Measurements from ENCODE around the gene POLN.
"Not testable (repeated sequence)": the region's sequence is repeated elsewhere in the genome, so short reads cannot be mapped to it uniquely, and the experiment has no call there.

Gene POLN

DNA sequence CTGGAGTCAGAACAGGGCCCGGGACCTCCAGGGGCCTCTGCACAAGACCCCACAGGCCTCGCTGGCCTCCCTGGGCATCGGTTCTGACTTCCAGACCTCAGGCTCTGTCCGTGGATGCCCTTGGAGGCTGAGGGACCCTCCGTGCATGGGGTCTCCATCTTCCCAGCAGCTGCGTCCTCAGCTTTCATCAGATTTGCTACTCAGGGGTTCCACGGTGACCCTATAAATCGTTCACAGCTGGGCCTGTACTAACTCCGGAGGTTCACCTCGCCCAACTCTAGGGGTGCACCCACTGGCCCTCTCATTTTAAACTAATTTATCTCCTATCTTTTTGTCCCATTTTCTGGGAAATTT lies 33.1 kb upstream of the POLN start:
- not testable (repeated sequence) for DNase-seq

- no peak for DNase-seq
Measured at GRCh38 chr4:2274320-2275043, 32.6 kb upstream of the POLN start.

DNA sequence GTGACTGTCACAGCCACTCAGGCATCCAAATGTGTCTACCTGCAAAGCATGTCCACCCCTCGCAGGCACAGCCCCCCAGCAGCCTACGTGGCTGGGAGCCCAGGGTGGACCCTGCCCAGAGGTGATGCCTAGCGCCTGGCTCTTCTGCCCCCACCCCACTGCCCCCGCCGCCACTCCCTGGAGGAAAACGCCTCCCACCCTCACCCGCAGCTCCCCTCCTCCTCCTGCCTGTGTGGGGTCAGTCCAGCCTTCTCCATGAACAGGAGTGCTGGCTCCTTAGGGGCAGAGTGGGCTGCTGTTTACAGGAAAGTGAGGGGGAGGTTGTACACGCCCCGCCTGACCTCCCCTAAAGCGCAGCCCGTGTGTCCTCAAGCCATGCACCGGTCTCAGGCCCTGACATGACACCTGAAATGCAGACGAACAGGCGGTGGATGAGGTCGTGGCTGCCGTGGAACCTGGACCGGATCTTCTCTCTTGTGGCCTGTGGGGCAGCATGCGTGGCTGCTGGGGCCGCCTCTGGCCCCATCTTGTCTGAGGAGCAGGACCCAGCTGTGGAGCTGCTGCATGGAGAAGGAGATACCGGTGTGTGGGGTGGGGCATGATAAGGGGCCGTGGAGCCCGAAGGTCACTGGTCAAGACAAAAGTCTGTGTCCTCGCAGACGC lies 31.9 kb upstream of the POLN start:
- no peak for DNase-seq

DNA sequence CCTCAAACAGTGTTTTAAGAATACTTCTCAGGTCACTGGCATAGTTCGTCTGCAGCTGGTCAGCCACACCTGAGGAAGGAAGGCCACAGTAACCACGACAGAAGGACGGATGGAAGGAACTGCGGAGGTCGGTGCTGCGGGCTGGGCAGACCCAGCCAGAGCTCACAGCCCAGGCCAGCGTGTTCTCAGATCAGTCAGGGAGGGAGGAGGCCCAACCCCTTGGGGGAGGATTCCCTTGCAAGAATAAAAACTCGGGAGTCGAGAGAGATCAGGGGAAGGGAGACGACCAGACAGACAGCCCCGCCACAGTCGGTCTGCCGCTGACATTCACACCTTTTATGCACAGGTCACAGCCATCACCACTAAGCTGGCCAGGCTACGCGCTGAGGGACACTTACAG lies 31.3 kb upstream of the POLN start:
- DNase-seq = no peak

DNA sequence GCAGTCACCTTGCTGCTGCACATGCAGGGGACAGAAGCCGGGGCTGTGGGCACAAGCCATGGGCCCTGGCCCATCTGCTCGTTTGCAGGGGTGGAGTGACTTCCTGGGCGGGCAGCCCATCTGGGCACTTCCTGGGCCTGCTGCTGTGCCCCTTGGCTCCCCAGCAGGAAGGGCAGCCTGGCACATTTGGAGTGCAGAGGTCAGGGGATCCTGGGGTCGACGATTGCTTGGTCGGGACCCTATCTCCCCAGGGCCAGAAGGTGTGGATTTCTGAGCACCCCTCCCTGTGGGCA lies 30.9 kb upstream of the POLN start:
- no peak for DNase-seq

- no peak for DNase-seq
Measured at GRCh38 chr4:2272026-2272827, 30.3 kb upstream of the POLN start.

- no peak for DNase-seq
Measured at GRCh38 chr4:2271279-2272025, 29.5 kb upstream of the POLN start.

DNA sequence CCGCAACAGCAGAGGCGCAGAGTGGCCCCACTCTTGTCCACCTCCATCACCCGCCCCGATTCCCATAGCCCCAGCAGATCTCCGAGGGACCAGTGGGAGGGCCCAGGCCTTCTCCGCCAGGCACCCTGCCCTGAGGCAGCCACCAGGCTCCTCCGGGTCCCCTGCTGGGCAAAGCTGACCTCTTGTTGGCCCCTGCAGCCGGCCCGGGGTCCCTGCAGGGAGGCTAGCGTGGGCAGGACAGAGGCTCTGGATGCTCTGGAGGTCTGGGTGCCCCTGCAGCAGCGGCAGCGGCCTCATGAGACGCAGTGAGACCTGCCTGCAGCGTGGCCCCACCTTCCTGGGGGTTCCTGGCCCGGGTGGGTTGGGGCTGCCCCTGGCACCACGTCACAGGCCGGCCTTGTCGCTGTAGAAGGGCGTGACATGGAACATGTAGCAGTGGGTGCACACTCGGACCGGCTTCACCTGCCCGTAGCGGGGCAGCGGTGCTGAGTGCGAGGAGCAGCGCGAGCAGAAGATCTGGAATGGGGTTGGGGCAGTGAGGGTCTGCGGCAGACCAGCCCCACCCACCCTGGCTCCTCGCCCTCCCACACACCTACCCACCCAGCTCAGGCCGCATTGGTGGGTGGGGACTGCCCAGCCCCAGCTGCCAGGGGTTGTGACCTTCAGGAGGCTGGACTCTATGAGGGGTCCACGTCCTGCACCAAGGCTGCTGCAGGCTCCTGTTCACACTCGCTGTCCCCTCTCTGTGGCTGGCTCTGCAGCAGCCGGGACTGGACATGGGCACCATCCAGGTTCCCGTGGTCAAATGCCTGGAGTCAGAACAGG lies 28.6 kb upstream of the POLN start:
- DNase-seq = no peak

GRCh38 chr4:2269618-2270163 lies 27.8 kb upstream of the POLN start:
- no peak for DNase-seq

DNA sequence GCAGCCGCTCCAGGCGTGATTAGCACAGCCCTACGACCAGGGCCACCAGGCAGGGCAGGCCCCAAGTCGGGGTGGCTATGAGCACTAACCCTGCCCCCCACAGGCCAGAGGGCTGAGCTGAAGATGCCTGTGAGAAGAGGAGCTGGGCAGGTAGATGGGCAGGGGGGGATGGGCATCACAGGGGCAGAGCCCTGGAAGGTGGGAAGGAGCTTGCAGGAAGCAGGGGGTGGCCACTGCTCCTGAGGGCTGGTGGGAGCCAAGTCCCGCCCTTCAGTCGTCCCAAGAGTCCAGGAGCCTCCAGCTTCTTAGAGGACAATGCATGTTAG lies 27.2 kb upstream of the POLN start:
- DNase-seq = no peak

GRCh38 chr4:2268357-2269205 lies 26.7 kb upstream of the POLN start:
- no peak for DNase-seq

- no peak for DNase-seq
Measured at GRCh38 chr4:2267841-2268240, 25.9 kb upstream of the POLN start.

GRCh38 chr4:2267320-2267811 lies 25.4 kb upstream of the POLN start:
- DNase-seq = no peak

- no peak for DNase-seq
Measured at GRCh38 chr4:2266821-2267220, 24.9 kb upstream of the POLN start.

DNA sequence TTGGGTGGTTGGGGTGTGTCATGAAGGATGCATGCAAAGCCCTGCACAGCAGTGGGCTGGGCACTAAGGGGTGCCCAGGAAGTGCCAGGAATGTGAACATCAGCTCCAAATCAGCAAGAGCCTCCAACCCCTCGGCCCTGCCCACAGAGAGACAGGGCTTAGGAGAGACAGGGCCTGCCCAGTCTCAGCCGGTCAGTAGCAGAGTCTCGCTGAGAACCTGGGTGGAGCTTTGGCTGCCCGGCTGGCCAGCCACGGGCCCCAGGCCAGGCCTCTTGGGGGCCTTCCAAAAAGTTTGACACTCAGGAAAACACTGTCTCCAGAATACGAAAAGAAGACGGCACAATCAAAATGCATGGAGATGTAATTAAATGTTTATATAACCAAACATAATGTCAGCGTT lies 24.3 kb upstream of the POLN start:
- DNase-seq = no peak

DNA sequence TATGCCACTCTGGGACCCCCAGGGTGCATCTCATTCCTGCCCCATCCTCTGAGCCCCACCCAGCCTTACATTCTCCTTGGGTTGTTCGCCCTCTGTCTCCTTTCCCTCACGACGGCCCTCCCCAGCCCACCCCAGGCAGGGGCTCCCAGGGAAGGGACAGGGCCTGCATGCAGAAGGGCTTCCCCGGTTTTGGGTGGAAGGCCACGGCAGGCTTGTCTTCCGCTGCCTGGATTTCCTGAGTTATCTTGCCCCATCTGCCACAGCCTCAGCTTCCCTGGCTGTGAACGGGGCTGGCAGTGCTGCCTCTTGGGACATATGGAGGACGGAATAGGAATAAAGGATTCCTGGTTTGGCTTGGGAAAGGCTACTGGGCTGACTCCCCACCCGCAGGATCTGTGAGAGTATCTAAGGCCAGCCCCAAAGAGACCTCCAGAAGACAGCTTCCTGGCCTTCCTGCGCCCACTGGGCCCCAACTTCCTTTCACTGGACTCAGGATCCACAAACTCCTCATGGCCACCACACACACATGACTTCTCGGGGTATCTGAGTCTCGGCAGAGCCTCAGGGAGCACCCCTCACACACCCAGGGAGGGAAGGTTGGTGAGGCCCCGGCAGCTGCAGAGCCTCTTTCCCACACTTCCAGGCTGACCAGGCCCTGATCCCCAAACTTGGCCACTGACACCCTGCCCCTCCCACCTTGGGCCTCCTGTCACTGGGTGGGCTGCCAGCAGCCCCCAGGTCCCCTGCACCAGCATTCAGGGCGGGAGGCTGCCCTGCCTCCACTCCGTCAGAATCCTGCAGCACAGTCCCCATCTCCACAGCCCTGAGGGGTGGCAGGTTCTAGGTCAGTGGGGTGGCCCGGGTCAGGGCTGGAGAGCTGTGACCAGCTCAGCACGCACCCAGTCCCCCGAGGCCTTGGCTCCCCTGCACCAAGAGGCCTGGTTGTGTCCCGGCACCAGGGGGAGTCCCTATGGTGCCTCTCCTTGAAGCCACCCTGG lies 23.5 kb upstream of the POLN start:
- DNase-seq = no peak

- no peak for DNase-seq
Measured at GRCh38 chr4:2264481-2265041, 22.6 kb upstream of the POLN start.

DNA sequence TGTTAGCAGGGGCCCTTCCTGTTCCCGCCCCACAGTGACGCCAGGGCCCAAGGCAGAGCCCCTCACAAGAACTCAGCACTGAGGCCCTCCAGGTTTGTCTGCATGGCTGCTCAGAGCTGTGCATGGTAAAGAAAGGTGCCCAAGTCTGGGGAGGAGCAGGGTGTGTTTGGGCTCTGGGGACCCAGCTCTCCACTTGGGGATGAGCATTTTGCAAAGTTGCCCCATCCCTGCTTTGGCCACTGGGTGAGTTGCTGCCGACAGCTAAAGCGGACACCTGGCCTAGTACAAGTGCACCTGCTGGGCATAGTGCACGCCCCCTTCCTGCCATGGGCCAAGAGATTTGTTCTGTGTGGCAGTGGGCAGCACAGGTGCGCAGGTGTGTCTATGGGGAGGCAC lies 22.0 kb upstream of the POLN start:
- DNase-seq = no peak

- DNase-seq = no peak
Measured at GRCh38 chr4:2262944-2263250, 21.0 kb upstream of the POLN start.

Data from activated CD8-positive, alpha-beta memory T cell treated with anti-CD3 and anti-CD28 coated beads, Interleukin-2, amount 50 U/mL, for 48 hours (primary cell).